ENCODE measurements around the gene MMP25.
"Not testable (repeated sequence)": the region's sequence is repeated elsewhere in the genome, so short reads cannot be mapped to it uniquely, and the experiment has no call there.

MMP25 gene

GRCh38 chr16:3074860-3075522 lies 28.6 kb downstream of the MMP25 start:
- DNase-seq, result peak; percentile 83 to 87

- no peak for DNase-seq
These were observed 29.2 kb downstream of the MMP25 start for GRCh38 chr16:3075523-3075915.

- DNase-seq, result not testable (repeated sequence)
These were observed 29.6 kb downstream of the MMP25 start for GRCh38 chr16:3075946-3076345.

GRCh38 chr16:3076577-3076976 lies 30.2 kb downstream of the MMP25 start:
- DNase-seq, result no peak

GRCh38 chr16:3080024-3080423 lies 33.7 kb downstream of the MMP25 start:
- DNase-seq, result no peak

- DNase-seq, result not testable (repeated sequence)
These were observed 35.6 kb downstream of the MMP25 start for GRCh38 chr16:3081957-3082356.

GRCh38 chr16:3083408-3083807 lies 37.0 kb downstream of the MMP25 start:
- not testable (repeated sequence) for DNase-seq

GRCh38 chr16:3084491-3084890 lies 38.1 kb downstream of the MMP25 start:
- DNase-seq, result no peak

- no peak for DNase-seq
These were observed 38.8 kb downstream of the MMP25 start for GRCh38 chr16:3084969-3085670.

GRCh38 chr16:3085868-3086595 lies 39.7 kb downstream of the MMP25 start:
- DNase-seq, result no peak

GRCh38 chr16:3086596-3087242 lies 40.4 kb downstream of the MMP25 start:
- no peak for DNase-seq

GRCh38 chr16:3087243-3088235 lies 41.2 kb downstream of the MMP25 start:
- DNase-seq, result no peak

GRCh38 chr16:3088450-3088849 lies 42.1 kb downstream of the MMP25 start:
- DNase-seq, result no peak

GRCh38 chr16:3088925-3089716 lies 42.8 kb downstream of the MMP25 start:
- no peak for DNase-seq

GRCh38 chr16:3089717-3090592 lies 43.6 kb downstream of the MMP25 start:
- DNase-seq, result no peak

GRCh38 chr16:3091551-3091950 lies 45.2 kb downstream of the MMP25 start:
- DNase-seq, result no peak

- DNase-seq, result no peak
These were observed 46.2 kb downstream of the MMP25 start for GRCh38 chr16:3092501-3092941.

GRCh38 chr16:3094289-3095027 lies 48.1 kb downstream of the MMP25 start:
- DNase-seq, result peak; percentile 51 to 78

GRCh38 chr16:3095869-3096268 lies 49.5 kb downstream of the MMP25 start:
- peak; percentile 80 to 83 for DNase-seq

Measured in CD4-positive, alpha-beta T cell treated with Interleukin-1 beta for 1 hour (primary cell).